Astrocyte of the spinal cord (primary cell): ENCODE data around the gene CDH8.
A peak's percentile ranks its signal among the peaks of the same experiment; 100 is the strongest.

ENCODE experiments used
- DNase-seq: peaks from one replicate; pipeline ENCODE4 v3.0.0; 2011; ENCODE audit warnings: low read depth, low spot score
- H3K4me3 ChIP-seq: 2 replicates; pipeline ENCODE4 v1.5.1; 2011; ENCODE audit warnings: low read depth, mild to moderate bottlenecking, low read length, moderate library complexity
- CTCF ChIP-seq: IDR thresholded peaks from 2 replicates; pipeline ENCODE4 v1.5.1; 2012; ENCODE audit warnings: low read depth, mild to moderate bottlenecking, low read length, inconsistent platforms
- in situ Hi-C: cut with HindIII; loops from 2 replicates; pipeline ENCODE4 v1.10.0; 2017; ENCODE audit warnings: low sequenced_read_pairs

CDH8 gene

GRCh38 chr16:61831351-61831917 is 204.8 kb downstream of the CDH8 start:
- H3K4me3 ChIP-seq = no peak overlapping the region
- no peak for DNase-seq
- TF ChIP-seq CTCF = no peak
- in situ Hi-C loops = no loop called here

GRCh38 chr16:61829631-61830030 is 206.6 kb downstream of the CDH8 start:
- H3K4me3 ChIP-seq = no peak overlapping the region
- TF ChIP-seq CTCF = no peak
- DNase-seq = peak; percentile 12
- in situ Hi-C loops = no loop called here

- no peak for TF ChIP-seq CTCF
- in situ Hi-C loops = no loop called here
- DNase-seq = no peak
- no peak overlapping the region for H3K4me3 ChIP-seq
Measured at GRCh38 chr16:61823326-61823725, 212.9 kb downstream of the CDH8 start.

- no peak overlapping the region for H3K4me3 ChIP-seq
- no peak for TF ChIP-seq CTCF
- no peak for DNase-seq
- in situ Hi-C loops = no loop called here
Measured at GRCh38 chr16:61820820-61821219, 215.4 kb downstream of the CDH8 start.

- DNase-seq = peak; percentile 70
- no peak overlapping the region for H3K4me3 ChIP-seq
- no peak for TF ChIP-seq CTCF
- in situ Hi-C loops = no loop called here
Measured at GRCh38 chr16:61820398-61820797, 215.8 kb downstream of the CDH8 start.

- no peak for TF ChIP-seq CTCF
- no peak overlapping the region for H3K4me3 ChIP-seq
- in situ Hi-C loops = no loop called here
- no peak for DNase-seq
Measured at GRCh38 chr16:61818850-61819249, 217.4 kb downstream of the CDH8 start.
